Measurements from ENCODE around the gene ABCF2. TPM values are rescaled to one million over a fixed set of nuclear protein-coding genes. Genes with fewer than 3 reads are reported as not detected.

Gene ABCF2
- polyA plus RNA-seq, 1 of the 3 experiments (the other 2 are of a cell fraction) = 75.4 TPM

DNA sequence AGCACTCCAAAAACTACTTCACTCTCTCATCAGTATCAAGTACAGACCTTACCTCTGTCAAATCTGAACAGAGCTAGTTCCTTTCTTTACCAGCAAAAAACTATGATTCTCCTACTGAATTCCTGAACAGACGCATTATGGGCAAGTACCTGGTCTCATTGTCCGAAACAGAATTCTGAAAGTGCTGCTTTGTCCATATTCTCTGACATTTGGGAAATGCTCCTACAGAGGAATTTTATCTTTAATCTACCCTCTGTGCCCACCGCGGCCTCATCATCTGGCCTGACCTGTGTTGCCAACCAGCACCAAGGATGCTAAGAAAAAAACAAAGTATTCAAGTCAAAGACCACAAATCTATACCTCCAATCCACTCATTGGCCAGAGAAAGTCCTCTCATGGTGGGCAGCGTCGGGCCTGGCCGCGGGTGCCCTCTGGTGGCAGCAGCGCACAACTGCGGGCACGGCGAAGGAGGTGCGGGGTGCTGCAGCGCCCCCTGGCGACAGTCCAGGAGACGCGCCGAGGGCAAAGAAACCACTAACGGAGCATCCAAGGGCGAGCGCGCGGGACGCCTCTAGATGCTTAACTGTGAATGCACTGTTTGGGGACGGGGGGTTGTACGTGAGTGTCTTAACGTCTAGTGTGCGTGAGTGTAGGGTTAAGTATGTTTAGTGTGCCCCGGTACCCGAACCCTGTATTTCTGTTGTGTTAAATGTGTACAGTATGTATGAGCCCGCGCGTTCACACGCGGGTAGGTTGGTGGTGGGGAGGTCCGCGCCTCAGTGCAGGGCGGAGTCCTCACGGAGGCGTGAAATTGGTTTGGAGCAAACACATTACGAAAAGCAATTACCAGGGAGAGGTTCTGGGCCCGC lies 54.5 kb downstream of the ABCF2 start:
- Histone ChIP-seq H2AFZ (ENCODE audit: low read depth) (no peak overlapping the region), H3K4me3 (ENCODE audit: low read depth in 2 of 2, low read length in 1 of 2) (peak overlapping the region in 1 of 2 experiments; percentile 48; a peak in 1 of 4 replicates), H3K4me2 (no peak overlapping the region), H3K36me3 (replicated peaks in 1 of 2; ENCODE audit: control insufficient read depth in 1 of 2, insufficient read depth in 2 of 2, low read length in 1 of 2) (no peaks in the 10 kb centered on the region), H3K9ac (no peak overlapping the region), H4K20me1 (ENCODE audit: insufficient read depth) (no peaks in the 10 kb centered on the region), H3K27me3 (ENCODE audit: insufficient read depth) (peaks cover 60% of the 10 kb centered on the region), H3K79me2 (ENCODE audit: insufficient read depth) (no peaks in the 10 kb centered on the region), H3K9me2 (no peaks in the 10 kb centered on the region), H3F3A (replicated peaks; ENCODE audit: insufficient read depth) (no peaks in the 10 kb centered on the region), H3K4me1 (ENCODE audit: control insufficient read depth in 1 of 2, insufficient read depth in 2 of 2, low read depth in 1 of 2, low read length in 1 of 2) (peaks cover 0 to 4% of the 10 kb centered on the region in 2 experiments; a peak in 1 of 4 replicates), H3K9me3 (no peaks in the 10 kb centered on the region), H3K27ac (ENCODE audit: low read depth in 2 of 2, low read length in 1 of 2) (no peak overlapping the region)
- ChIA-PET CTCF (interaction anchor here (0.6 to 2.6 kb wide), 26 partner anchors 10 to 369 kb away, joined by 3 to 29 read pairs (median 4); no protein-coding TSS in a partner anchor), POLR2A (no interaction called here)
- peak; percentile 97 for DNase-seq
- 27% methylated on average over 35 of the region's 42 CpGs for WGBS (ENCODE audit: low lambda C conversion rate)
- TF ChIP-seq RAD21 (IDR thresholded peaks at IDR 0.05; ENCODE audit: low read length) (peak; percentile 97), SIN3A (IDR thresholded peaks at IDR 0.05; ENCODE audit: borderline replicate concordance, low read depth, low read length) (0 out of 2 replicates have a peak, but pooled peaks have one; percentile 50), GABPA (IDR thresholded peaks at IDR 0.05; ENCODE audit: low read depth) (no peak), RCOR1 (IDR thresholded peaks at IDR 0.05; ENCODE audit: low read length) (peak; percentile 62; the same call in 1 of the 2 replicates), MXI1 (IDR thresholded peaks at IDR 0.05; ENCODE audit: low read depth, low read length) (0 out of 2 replicates have a peak, but pooled peaks have one; percentile 24), JUND (IDR thresholded peaks at IDR 0.05) (no peak), EP300 (IDR thresholded peaks at IDR 0.05; ENCODE audit: borderline replicate concordance in 1 of 2, low read depth in 1 of 2, low read length in 1 of 2) (no peak), YY1 (IDR thresholded peaks at IDR 0.05; ENCODE audit: low read depth) (no peak), TEAD4 (IDR thresholded peaks at IDR 0.05; ENCODE audit: borderline replicate concordance, insufficient read depth) (no peak), NRF1 (IDR thresholded peaks at IDR 0.05; ENCODE audit: low read depth, low read length) (peak; percentile 38; the same call in 1 of the 2 replicates), FOXM1 (IDR thresholded peaks at IDR 0.05; ENCODE audit: low read depth) (no peak), SMC3 (IDR thresholded peaks at IDR 0.05; ENCODE audit: low read depth, low read length) (peak; percentile 100), EZH2phosphoT487 (IDR thresholded peaks at IDR 0.05; ENCODE audit: borderline replicate concordance, low read depth) (no peak), TCF12 (IDR thresholded peaks at IDR 0.05) (no peak), RXRA (IDR thresholded peaks at IDR 0.05; ENCODE audit: borderline replicate concordance, low read depth) (no peak), ELF1 (IDR thresholded peaks at IDR 0.05) (no peak), RFX5 (IDR thresholded peaks at IDR 0.05; ENCODE audit: low read length) (no peak; the same call in 1 of the 2 replicates), MEF2A (IDR thresholded peaks at IDR 0.05; ENCODE audit: borderline replicate concordance, low read depth) (no peak), NFIC (IDR thresholded peaks at IDR 0.05; ENCODE audit: borderline replicate concordance) (no peak), FOSL2 (IDR thresholded peaks at IDR 0.05; ENCODE audit: borderline replicate concordance, low read depth) (no peak)
- TF ChIP-seq, protein P1, sequence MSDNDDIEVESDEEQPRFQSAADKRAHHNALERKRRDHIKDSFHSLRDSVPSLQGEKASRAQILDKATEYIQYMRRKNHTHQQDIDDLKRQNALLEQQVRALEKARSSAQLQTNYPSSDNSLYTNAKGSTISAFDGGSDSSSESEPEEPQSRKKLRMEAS (IDR thresholded peaks at IDR 0.05; ENCODE audit: low read depth) = no peak; the same call in 1 of the 2 replicates
- TF ChIP-seq, protein P2, sequence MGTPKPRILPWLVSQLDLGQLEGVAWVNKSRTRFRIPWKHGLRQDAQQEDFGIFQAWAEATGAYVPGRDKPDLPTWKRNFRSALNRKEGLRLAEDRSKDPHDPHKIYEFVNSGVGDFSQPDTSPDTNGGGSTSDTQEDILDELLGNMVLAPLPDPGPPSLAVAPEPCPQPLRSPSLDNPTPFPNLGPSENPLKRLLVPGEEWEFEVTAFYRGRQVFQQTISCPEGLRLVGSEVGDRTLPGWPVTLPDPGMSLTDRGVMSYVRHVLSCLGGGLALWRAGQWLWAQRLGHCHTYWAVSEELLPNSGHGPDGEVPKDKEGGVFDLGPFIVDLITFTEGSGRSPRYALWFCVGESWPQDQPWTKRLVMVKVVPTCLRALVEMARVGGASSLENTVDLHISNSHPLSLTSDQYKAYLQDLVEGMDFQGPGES (IDR thresholded peaks at IDR 0.05; ENCODE audit: low read depth, low read length) = no peak
- TF ChIP-seq, protein P3, sequence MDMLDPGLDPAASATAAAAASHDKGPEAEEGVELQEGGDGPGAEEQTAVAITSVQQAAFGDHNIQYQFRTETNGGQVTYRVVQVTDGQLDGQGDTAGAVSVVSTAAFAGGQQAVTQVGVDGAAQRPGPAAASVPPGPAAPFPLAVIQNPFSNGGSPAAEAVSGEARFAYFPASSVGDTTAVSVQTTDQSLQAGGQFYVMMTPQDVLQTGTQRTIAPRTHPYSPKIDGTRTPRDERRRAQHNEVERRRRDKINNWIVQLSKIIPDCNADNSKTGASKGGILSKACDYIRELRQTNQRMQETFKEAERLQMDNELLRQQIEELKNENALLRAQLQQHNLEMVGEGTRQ (IDR thresholded peaks at IDR 0.05; ENCODE audit: borderline replicate concordance, low read depth, low read length) = no peak; the same call in 1 of the 2 replicates
- TF ChIP-seq, protein P4, sequence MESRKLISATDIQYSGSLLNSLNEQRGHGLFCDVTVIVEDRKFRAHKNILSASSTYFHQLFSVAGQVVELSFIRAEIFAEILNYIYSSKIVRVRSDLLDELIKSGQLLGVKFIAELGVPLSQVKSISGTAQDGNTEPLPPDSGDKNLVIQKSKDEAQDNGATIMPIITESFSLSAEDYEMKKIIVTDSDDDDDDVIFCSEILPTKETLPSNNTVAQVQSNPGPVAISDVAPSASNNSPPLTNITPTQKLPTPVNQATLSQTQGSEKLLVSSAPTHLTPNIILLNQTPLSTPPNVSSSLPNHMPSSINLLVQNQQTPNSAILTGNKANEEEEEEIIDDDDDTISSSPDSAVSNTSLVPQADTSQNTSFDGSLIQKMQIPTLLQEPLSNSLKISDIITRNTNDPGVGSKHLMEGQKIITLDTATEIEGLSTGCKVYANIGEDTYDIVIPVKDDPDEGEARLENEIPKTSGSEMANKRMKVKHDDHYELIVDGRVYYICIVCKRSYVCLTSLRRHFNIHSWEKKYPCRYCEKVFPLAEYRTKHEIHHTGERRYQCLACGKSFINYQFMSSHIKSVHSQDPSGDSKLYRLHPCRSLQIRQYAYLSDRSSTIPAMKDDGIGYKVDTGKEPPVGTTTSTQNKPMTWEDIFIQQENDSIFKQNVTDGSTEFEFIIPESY (IDR thresholded peaks at IDR 0.05; ENCODE audit: borderline replicate concordance, low read depth) = no peak
- TF ChIP-seq, protein P5, sequence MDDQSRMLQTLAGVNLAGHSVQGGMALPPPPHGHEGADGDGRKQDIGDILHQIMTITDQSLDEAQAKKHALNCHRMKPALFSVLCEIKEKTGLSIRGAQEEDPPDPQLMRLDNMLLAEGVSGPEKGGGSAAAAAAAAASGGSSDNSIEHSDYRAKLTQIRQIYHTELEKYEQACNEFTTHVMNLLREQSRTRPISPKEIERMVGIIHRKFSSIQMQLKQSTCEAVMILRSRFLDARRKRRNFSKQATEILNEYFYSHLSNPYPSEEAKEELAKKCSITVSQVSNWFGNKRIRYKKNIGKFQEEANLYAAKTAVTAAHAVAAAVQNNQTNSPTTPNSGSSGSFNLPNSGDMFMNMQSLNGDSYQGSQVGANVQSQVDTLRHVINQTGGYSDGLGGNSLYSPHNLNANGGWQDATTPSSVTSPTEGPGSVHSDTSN (IDR thresholded peaks at IDR 0.05) = no peak
- TF ChIP-seq, protein P6, sequence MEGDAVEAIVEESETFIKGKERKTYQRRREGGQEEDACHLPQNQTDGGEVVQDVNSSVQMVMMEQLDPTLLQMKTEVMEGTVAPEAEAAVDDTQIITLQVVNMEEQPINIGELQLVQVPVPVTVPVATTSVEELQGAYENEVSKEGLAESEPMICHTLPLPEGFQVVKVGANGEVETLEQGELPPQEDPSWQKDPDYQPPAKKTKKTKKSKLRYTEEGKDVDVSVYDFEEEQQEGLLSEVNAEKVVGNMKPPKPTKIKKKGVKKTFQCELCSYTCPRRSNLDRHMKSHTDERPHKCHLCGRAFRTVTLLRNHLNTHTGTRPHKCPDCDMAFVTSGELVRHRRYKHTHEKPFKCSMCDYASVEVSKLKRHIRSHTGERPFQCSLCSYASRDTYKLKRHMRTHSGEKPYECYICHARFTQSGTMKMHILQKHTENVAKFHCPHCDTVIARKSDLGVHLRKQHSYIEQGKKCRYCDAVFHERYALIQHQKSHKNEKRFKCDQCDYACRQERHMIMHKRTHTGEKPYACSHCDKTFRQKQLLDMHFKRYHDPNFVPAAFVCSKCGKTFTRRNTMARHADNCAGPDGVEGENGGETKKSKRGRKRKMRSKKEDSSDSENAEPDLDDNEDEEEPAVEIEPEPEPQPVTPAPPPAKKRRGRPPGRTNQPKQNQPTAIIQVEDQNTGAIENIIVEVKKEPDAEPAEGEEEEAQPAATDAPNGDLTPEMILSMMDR (IDR thresholded peaks at IDR 0.05) = peak; percentile 100

Data from SK-N-SH (cell line).